ACHN (cell line): ENCODE data around the gene BAZ1B.
"Not testable (repeated sequence)": the region's sequence is repeated elsewhere in the genome, so short reads cannot be mapped to it uniquely, and the experiment has no call there.

Experiments used
- DNase-seq: peaks from one replicate; pipeline ENCODE4 v3.0.0-alpha.2; 2015
- in situ Hi-C: cut with HindIII; loops from 2 replicates; pipeline ENCODE4 v1.10.0; 2017; ENCODE audit warnings: low sequenced_read_pairs, low pct_ligation_motif_present, low pct_unique_long_range_greater_than_20kb

BAZ1B gene

DNA sequence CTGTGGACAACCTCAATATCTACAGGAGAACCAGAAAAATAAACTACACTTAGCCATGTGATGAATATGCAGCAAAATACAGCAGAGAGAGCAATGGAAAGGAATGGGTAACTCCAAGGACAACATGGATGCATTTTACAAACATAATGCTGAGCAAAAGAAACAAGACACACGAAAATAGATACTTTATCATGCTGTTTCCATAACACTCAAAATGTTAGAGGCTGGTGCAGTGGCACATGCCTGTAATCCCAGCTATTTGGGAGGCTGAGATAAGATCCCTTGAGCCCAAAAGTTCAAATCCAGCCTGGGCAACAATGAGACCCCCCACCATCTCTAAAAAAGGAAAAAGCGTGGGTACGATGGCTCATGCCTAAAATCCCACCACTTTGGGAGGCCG lies 27.1 kb upstream of the BAZ1B start:
- in situ Hi-C loops, result no loop called here
- DNase-seq, result no peak

DNA sequence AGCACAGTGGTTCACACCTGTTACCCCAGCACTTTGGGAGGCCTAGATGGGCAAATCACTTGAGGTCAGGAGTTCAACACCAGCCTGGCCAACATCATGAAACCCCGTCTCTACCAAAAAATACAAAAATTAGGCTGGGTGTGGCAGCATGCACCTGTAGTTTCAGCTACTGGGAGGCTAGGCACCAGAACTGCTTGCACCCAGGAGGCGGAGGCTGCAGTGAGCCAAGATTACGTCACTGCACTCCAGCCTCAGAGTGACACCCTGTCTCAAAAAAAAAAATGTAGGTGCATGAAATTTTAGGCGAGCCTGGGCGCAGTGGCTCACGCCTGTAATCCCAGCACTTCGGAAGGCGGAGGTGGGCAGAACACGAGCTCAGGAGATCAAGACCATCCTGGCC lies 25.7 kb upstream of the BAZ1B start:
- DNase-seq, result no peak
- in situ Hi-C loops, result no loop called here

DNA sequence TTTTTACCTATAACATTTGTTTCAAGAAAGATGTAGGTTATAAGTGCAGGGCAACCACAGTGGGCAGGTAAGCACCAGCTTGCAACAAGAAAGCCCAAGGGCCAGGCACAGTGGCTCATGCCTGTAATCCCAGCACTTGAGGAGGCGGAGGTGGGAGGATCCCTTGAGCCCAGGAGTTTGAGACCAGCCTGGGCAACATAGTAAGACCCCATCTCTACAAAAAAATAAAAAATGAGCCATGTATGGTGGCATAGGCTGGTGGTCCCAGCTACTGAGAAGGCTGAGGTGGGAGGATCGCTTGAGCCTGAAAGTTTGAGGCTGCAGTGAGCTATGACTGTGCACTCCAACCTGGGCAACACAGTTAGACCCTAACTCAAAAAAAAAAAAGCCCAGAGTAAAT lies 22.6 kb upstream of the BAZ1B start:
- in situ Hi-C loops, result no loop called here
- DNase-seq, result no peak

DNA sequence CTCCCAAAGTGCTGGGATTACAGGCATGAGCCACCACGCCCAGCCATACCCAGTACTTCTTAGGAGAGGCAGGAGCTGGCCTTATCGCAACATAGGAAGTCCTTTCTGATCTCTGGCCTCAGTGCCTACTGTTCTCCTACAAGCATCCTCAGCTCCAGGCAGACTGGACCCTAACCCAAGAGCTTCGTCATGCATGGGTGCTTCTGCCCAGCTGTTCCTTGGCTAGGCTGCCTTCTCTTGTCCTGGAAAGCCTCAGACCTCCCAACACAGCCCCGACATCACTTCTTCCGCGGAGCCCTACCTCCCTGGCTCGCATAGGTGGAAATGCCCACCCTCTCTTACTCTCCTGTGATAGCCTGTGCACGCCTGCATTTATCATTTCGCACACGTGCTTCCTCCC lies 19.6 kb upstream of the BAZ1B start:
- DNase-seq, result no peak
- in situ Hi-C loops, result no loop called here

DNA sequence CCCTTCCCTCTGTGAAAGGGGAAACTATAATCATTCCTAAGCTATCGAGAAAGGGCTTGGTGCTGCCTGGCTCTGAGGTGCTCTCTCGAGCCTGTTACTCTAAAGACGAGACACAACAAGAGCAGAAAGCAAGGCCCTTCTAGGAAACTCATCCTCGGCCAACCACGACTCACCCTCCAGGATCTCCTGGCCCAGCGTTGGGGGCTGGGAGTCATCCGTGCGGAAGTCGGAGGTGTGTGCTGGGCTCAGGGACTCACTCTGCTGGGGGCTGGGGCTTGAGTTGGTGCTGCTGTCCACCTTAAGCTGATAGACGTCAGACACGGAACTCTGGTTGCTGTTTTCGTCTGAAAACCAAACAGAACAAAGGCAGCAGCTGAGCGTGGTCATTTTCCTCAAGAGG lies 17.6 kb upstream of the BAZ1B start:
- DNase-seq, result no peak
- in situ Hi-C loops, result no loop called here

DNA sequence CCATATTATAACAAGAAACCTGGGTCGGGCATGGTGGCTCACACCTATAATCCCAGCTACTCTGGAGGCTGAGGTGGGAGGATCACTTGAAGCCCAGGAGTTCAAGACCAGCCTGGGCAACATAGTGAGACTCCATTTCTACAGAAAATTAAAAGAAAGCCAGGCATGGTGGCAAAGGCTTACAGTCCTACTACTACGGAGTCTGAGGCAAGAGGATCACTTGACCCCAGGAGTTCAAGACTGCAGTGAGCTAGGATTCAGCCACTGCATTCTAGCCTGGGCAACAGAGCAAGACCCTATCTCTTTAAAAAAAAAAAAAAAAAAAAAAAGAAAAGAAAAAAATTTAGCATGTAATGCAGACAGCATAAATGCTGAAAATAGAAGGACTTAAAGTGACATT lies 16.4 kb upstream of the BAZ1B start:
- in situ Hi-C loops, DNase-seq: not testable (repeated sequence)

DNA sequence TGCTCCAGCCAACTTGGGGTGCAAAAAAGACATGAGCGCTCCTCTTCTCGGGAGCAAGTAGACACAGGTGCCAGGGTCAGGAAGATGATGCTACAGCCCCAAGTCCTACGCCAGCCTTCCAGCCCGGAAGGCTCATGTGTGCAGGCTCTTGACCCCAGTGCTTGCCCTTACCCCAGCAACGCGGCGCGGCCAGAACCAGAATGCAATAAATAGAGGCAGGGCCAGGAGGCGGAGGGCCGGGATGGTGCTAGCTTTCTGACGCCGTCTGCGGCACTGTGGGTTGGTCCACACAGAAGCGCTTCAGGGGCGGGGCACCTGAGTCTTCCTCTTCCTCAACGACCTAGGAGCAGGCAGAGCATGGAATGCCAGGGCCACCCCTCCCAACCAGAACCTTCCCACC lies 15.0 kb upstream of the BAZ1B start:
- in situ Hi-C loops, result no loop called here

DNA sequence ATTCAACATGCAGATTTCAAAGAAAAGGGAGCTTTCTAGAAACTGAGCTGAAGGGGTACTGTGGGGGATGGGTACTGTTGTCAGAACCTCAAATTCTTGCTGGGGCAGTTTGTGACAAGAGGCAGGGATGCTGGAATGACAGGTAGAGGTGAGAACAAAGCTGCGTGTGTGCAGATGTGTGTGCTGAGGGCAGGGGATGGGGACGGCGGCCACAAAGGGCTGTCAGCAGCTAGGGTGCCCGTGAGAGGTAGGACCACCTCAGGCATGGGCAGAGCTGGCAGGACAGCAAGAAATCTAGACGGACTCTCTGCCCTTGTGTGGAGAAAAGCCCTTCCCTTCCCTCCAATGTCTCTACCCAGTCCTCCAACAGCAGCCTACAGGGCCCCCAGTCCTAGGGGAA lies 14.4 kb upstream of the BAZ1B start:
- no peak for DNase-seq
- in situ Hi-C loops, result no loop called here

More for the DNA sequence above, 15.0 kb upstream of the BAZ1B start:
- no peak for DNase-seq

DNA sequence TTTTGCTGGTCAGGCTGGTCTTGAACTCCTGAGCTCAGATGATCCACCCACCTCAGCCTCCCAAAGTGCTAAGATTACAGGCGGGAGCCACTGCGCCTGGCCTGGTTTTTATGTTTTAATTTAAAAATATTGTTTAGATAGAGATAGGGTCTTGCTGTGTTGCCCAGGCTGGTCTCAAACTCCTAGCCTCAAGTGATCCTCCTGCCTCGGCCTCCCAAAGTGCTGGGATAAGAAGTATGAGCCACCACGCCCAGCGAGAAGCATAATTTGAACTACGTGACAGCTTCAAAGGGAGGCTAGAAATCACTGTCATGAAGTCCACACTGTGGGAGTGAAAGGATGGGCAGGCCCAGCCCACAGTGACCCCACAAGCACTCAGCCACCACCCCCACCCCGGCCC lies 13.8 kb upstream of the BAZ1B start:
- in situ Hi-C loops, DNase-seq: not testable (repeated sequence)

DNA sequence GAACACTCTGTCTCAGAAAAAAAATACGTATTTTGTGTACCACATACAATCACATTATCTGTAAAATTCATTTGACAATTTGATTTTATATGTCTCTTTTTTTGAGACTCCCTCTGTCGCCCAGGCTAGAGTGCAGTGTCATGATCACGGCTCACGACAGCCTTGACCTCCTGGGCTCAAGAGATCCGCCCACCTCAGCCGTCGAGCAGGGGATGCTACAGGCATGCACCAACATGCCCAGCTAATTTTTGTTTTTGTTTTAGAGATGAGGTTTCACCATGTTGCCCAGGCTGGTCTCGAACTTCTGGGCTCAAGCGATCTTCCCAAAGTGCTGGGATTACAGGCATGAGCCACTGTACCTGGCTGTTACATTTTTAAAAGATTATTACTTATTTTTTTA lies 11.6 kb upstream of the BAZ1B start:
- DNase-seq, result no peak
- in situ Hi-C loops, result no loop called here

DNA sequence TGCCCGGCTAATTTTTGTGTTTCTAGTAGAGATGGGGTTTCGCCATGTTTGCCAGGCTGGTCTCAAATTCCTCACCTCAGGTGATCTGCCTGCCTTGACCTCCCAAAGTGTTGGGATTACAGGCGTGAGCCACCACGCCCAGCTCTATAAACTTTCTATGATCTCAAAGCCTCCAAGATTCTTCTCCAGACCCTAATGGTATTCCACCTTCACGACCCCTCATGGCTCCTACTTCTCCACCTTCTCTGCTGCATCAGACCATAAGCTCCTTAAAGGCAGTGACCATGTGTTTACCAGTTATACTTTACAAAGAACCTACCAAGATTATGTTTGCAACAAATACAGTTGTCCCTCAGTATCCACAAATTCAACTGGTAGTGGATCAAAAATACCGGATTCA lies 10.1 kb upstream of the BAZ1B start:
- no peak for DNase-seq
- in situ Hi-C loops, result no loop called here

DNA sequence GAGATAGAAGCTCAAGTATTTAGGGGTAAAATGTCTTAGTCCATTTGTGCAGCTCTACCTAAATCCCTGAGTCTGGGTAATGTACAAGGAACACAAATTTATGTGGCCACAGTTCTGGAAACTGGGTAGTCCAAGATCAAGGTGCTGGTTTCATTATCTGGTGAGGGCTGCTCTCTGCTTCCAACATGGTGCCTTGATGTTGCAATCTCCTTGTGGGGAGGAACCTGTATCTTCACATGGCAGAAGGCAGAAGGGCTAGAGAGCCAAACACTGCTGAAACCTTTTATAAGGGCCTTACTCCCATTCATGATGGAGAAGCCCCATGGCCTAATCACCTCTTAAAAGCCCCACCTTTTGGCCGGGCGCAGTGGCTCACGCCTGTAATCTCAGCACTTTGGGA lies 8.7 kb upstream of the BAZ1B start:
- no peak for DNase-seq
- in situ Hi-C loops, result no loop called here

DNA sequence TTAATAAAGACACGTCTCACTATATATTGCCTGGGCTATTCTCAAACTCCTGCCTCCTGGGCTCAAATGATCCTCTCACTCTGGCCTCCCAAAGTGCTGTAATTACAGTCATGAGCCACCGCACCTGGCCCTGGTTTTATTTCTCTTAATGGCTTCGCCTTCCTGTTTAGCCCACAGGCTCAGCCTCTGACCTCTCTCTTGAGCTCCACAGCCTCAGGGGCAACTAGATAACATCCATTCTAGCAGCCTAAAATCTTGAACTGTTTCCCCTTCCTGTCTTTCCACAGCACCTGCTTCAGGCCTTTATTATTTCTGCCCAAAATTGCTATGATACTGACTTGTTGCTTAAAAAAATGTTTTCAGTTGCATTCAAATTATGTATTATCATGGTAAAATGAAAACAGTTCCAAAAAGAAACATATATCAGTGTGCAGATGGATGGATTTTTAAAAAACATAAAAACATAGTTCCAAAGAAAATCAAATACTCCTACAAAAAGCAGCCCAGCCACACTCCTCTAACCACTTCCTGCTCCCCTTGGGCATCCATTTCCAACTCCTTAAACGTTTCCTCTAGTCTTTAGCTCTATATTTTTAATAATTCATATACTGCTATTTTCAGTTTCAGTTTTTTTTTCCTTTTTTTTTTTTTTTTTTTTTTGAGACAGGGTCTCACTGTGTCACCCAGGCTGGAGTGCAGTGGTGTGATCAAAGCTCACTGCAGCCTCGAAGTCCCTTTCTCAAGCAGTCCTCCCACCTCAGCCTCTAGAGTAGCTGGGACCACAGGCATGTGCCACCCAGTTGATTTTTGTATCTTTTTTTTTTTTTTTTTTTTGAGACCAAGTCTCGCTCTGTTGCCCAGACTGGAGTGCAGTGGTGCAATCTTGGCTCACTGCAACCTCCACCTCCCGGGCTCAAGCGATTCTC lies 5.1 kb upstream of the BAZ1B start:
- in situ Hi-C loops, result no loop called here
- DNase-seq, result peak; percentile 35

DNA sequence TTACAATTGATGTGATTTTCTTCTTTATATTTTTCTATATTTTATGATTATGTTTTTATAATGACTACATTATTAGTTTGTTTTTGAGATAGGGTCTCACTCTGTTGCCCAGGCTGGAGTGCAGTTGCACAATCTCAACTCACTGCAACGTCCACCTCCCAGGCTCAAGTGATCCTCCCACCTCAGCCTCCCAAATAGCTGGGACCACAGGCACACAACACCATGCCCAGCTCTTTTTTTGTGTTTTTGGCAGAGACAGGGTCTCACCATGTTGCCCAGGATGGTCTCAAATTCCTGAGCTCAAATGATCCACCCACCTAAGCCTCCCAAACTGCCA lies 4.0 kb upstream of the BAZ1B start:
- in situ Hi-C loops, DNase-seq: not testable (repeated sequence)

DNA sequence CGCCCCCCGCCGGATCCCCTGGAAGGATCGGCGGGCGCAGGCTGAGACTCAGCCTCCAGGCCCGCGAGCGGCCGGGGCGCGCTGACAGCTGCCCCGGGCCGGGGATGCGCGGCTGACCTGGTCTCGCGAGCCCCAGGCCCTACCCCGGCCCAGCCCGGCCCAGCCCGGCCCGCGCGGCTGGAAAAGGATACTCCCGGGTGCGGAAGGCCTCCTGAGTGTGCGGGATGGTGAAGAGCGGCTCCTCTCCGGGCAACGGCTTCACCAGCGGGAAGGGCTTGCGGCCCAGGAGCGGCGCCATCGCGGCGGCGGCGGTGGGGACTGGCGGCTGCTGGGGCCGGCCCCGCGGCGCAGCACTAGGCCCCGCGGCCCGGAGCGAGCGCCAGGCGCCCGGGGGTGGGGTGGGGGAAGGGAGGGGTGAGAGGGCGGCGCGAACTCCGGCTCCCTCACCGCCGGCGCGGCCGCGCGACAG lies 423 bp downstream of the BAZ1B start:
- in situ Hi-C loops, result no loop called here
- DNase-seq, result peak; percentile 74

DNA sequence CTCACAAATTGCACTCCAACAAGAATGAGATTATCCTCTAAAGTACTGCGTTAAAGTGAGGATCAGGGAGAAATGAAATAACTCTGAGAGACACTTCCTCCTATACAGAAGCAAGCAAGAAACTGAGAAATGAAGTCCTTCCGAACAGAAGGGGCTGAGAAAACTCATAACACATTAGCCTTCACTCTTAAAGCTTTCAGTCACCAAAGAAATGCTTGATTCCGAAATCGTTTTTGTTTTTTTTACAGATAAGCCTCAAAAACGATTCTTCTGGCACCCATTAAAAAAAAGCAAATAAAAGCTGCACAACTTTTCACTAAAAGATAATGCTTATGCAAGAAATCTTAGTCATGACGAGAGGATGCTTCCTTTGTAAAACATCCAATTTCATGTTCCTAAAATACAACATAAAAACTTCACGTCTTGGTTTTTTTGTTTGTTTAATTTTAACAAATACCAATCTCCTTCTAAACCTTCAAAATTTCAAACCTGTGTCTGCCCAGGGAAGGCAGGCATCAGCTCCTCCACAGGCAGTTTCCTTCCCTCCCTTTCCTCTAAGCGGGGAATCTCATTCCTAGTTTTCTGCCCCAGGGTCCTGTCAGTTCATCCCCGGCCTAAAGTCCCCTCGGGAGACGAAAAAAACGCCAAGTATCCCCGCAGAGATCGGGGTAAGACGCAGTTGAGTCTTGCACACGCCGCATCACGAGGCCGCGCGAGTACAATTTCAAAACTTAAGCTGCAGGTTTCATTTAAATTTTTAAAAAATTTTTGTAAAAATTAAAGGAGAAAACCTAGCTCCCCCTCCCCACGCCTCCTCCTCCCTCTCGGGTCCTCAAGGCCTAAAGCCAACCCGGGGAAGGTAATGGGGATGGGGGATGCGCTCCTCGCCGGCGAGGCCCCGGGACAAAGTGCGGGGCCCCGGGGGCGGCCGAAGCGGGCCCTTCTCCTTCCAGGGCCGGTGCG lies 1.1 kb downstream of the BAZ1B start:
- in situ Hi-C loops, result no loop called here
- DNase-seq, result peak; percentile 26

DNA sequence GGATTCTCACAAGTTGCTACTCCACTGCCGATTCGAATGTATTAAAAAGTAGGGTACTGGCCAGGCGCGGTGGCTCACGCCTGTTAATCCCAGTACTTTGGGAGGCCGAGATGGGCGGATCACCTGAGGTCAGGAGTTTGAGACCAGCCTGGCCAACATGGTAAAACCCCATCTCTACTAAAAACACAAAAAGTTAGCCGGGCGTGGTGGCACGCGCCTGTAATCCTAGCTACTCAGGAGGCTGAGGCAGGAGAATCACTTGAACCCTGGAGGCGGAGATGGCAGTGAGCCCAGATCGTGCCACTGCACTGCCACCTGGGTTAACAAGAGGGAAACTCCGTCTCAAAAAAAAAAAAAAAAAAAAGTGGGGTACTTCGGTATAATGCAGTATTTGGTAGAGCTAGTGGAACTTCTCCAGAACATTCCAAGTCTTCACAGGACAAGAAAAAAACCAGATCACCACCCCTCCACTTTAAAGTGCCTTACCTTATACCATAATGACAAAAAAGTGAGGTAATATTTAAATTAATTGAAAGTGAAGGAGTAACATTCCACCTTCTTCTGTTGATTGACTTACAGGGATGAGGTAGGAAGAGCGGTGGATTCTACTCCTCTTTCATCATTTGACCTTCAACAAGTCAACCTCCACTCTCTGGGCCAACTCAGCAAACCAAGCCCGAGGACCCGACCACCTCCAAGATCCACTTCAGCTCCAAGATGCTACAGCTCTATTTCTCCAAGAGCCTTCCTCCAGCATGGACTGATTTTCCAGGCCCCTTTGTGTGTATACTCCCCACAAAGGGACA lies 2.0 kb downstream of the BAZ1B start:
- peak; percentile 19 for DNase-seq
- in situ Hi-C loops, result loop anchor here (10.0 kb wide), 1 partner anchor 55 kb away; no protein-coding TSS in a partner anchor

DNA sequence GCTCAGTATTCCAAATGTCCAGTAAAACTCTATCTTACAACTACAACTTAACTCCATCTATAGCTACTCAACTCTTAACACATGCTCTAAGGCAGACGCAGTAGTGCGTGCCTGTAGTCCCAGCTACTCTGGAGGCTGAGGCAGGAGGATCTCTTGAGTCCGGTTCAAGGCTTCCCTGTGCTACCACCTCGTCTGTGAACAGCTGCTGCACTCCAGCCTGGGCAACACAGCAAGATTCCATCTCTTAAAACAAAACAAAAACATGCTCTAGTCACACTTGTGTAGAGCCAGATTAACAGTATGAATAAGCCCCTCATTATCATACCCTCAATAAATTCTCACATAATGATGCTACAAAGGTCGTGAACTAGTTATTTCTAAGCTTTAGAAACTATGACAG lies 3.6 kb downstream of the BAZ1B start:
- in situ Hi-C loops, result loop anchor here (10.0 kb wide), 1 partner anchor 54 kb away; no protein-coding TSS in a partner anchor
- DNase-seq, result no peak
